ENCODE data around the gene ID3.

Gene ID3

GRCh38 chr1:23558140-23558871, 995 bp downstream of the ID3 start:
- peak overlapping the region; percentile 68 for H3K4me3 ChIP-seq (ENCODE audit: low read depth, low read length)
- POLR2A ChIA-PET: interaction anchor here (0.5 to 7.0 kb wide), 30 partner anchors 8 to 437 kb away, joined by 3 to 60 read pairs (median 6); partner anchors contain the start of genes E2F2, HNRNPR, PITHD1 and RPL11
- peak overlapping the region; percentile 97 for H3K27ac ChIP-seq (ENCODE audit: extremely low read depth, low read depth, low read length)
- peaks cover 41% of the 10 kb centered on the region for H3K4me1 ChIP-seq (ENCODE audit: control insufficient read depth, insufficient read depth, low read length)
- H3K36me3 ChIP-seq (ENCODE audit: control insufficient read depth in 2 of 2, insufficient read depth in 1 of 2, low read length in 2 of 2): peaks cover 0 to 27% of the 10 kb centered on the region in 2 experiments; a peak in 1 of 3 replicates
- CTCF ChIA-PET: interaction anchor here (0.7 to 3.6 kb wide), 8 partner anchors 13 to 99 kb away, joined by 3 to 36 read pairs (median 3); no protein-coding TSS in a partner anchor
- no peaks in the 10 kb centered on the region for H3K9me3 ChIP-seq (ENCODE audit: control insufficient read depth, insufficient read depth, low read depth, low read length)
- TF ChIP-seq ZNF561 (tag by site-specific recombination; IDR thresholded peaks at IDR 0.05; ENCODE audit: borderline replicate concordance): 0 out of 2 replicates have a peak, but pooled peaks have one; percentile 46
- TF ChIP-seq, protein P1, sequence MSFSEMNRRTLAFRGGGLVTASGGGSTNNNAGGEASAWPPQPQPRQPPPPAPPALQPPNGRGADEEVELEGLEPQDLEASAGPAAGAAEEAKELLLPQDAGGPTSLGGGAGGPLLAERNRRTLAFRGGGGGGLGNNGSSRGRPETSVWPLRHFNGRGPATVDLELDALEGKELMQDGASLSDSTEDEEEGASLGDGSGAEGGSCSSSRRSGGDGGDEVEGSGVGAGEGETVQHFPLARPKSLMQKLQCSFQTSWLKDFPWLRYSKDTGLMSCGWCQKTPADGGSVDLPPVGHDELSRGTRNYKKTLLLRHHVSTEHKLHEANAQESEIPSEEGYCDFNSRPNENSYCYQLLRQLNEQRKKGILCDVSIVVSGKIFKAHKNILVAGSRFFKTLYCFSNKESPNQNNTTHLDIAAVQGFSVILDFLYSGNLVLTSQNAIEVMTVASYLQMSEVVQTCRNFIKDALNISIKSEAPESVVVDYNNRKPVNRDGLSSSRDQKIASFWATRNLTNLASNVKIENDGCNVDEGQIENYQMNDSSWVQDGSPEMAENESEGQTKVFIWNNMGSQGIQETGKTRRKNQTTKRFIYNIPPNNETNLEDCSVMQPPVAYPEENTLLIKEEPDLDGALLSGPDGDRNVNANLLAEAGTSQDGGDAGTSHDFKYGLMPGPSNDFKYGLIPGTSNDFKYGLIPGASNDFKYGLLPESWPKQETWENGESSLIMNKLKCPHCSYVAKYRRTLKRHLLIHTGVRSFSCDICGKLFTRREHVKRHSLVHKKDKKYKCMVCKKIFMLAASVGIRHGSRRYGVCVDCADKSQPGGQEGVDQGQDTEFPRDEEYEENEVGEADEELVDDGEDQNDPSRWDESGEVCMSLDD (tag by site-specific recombination; IDR thresholded peaks at IDR 0.05): peak; percentile 81
- peak; percentile 69 for TF ChIP-seq KLF16 (tag by site-specific recombination; IDR thresholded peaks at IDR 0.05)
- no peak for TF ChIP-seq ZFP41 (tag by site-specific recombination; IDR thresholded peaks at IDR 0.05; ENCODE audit: borderline replicate concordance)
- no peak for TF ChIP-seq ZNF670 (tag by site-specific recombination; IDR thresholded peaks at IDR 0.05; ENCODE audit: low read depth)
- 0 out of 2 replicates have a peak, but pooled peaks have one; percentile 17 for TF ChIP-seq MEIS1 (CRISPR knock-in tag; IDR thresholded peaks at IDR 0.05; ENCODE audit: borderline replicate concordance)
- TF ChIP-seq, protein P2, sequence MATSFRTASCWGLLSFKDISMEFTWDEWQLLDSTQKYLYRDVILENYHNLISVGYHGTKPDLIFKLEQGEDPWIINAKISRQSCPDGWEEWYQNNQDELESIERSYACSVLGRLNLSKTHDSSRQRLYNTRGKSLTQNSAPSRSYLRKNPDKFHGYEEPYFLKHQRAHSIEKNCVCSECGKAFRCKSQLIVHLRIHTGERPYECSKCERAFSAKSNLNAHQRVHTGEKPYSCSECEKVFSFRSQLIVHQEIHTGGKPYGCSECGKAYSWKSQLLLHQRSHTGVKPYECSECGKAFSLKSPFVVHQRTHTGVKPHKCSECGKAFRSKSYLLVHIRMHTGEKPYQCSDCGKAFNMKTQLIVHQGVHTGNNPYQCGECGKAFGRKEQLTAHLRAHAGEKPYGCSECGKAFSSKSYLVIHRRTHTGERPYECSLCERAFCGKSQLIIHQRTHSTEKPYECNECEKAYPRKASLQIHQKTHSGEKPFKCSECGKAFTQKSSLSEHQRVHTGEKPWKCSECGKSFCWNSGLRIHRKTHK (tag by site-specific recombination; IDR thresholded peaks at IDR 0.05): no peak
- peak; percentile 78 for TF ChIP-seq ZNF24 (tag by site-specific recombination; IDR thresholded peaks at IDR 0.05)
- no peak for TF ChIP-seq ZNF555 (tag by site-specific recombination; conservative IDR thresholded peaks at IDR 0.05)
- no peak for TF ChIP-seq BCL11B (tag by site-specific recombination; IDR thresholded peaks at IDR 0.05; ENCODE audit: low read depth)
- TF ChIP-seq ZNF843 (tag by site-specific recombination; IDR thresholded peaks at IDR 0.05): 0 out of 2 replicates have a peak, but pooled peaks have one; percentile 18
- peak; percentile 64; the same call in 1 of the 2 replicates for TF ChIP-seq SP7 (tag by site-specific recombination; IDR thresholded peaks at IDR 0.05)
- TF ChIP-seq TSHZ1 (tag by site-specific recombination; IDR thresholded peaks at IDR 0.05; ENCODE audit: borderline replicate concordance): no peak
- no peak for TF ChIP-seq ZNF558 (tag by site-specific recombination; IDR thresholded peaks at IDR 0.05)
- peak; percentile 89 for TF ChIP-seq SP3 (tag by site-specific recombination; IDR thresholded peaks at IDR 0.05)
- TF ChIP-seq ZNF37A (tag by site-specific recombination; IDR thresholded peaks at IDR 0.05): no peak
- peak; percentile 85 for TF ChIP-seq EGR2 (tag by site-specific recombination; IDR thresholded peaks at IDR 0.05; ENCODE audit: low read depth)
- no peak; the same call in 1 of the 2 replicates for TF ChIP-seq ZBTB17 (tag by site-specific recombination; IDR thresholded peaks at IDR 0.05)
- TF ChIP-seq ZNF692 (tag by site-specific recombination; IDR thresholded peaks at IDR 0.05): peak; percentile 87
- no peak for TF ChIP-seq ZNF658 (tag by site-specific recombination; IDR thresholded peaks at IDR 0.05)
- no peak for TF ChIP-seq ZNF157 (tag by site-specific recombination; IDR thresholded peaks at IDR 0.05)
- 0 out of 2 replicates have a peak, but pooled peaks have one; percentile 18 for TF ChIP-seq GFI1B (tag by site-specific recombination; IDR thresholded peaks at IDR 0.05)
- peak; percentile 52 for TF ChIP-seq ZBTB26 (tag by site-specific recombination; optimal IDR thresholded peaks at IDR 0.05)
- peak; percentile 89 for TF ChIP-seq SP2 (tag by site-specific recombination; IDR thresholded peaks at IDR 0.05)
- no peak for TF ChIP-seq ZNF266 (tag by site-specific recombination; IDR thresholded peaks at IDR 0.05; ENCODE audit: low read depth)
- TF ChIP-seq BCL11A (tag by site-specific recombination; IDR thresholded peaks at IDR 0.05; ENCODE audit: low read depth): peak; percentile 80
- TF ChIP-seq ZSCAN23 (tag by site-specific recombination; IDR thresholded peaks at IDR 0.05): no peak
- peak; percentile 97 for TF ChIP-seq ZNF335 (tag by site-specific recombination; conservative IDR thresholded peaks at IDR 0.05)

All from HEK293 (cell line).